ENCODE results near the gene ST3GAL3.

GRCh38 chr1:43671626-43672330, 35.6 kb upstream of the ST3GAL3 start:
- TF ChIP-seq CTCF (IDR thresholded peaks at IDR 0.05): no peak
- TF ChIP-seq EZH2phosphoT487 (IDR thresholded peaks at IDR 0.05): no peak
